T1000 (cell line): ENCODE results near the gene SMIM11.
"Not testable (repeated sequence)": the region's sequence is repeated elsewhere in the genome, so short reads cannot be mapped to it uniquely, and the experiment has no call there.

Source experiments
- DNase-seq: peaks from one replicate; lab custom pipeline; 2025; ENCODE audit warnings: mixed read lengths; lab: John Stamatoyannopoulos, UW

The SMIM11 gene

GRCh38 chr21:34355570-34355969 is 19.7 kb upstream of the SMIM11 start:
- no peak for DNase-seq

DNA sequence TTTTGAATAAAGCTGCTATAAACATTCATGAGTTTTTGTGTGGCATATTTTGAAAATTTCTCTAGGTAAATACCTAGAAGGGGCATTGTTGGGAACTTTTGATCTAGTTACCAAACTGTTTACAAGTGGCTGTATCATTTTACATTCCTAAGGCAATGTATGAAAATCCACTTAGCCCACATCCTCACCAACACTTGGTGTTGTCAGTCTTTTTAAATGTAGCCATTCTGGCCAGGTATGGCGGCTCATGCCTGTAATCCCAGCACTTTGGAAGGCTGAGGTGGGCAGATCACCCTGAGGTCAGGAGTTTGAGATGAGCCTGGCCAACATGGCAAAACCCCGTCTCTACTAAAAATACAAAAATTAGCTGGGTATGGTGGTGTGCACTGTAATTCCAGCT is 17.4 kb upstream of the SMIM11 start:
- DNase-seq: no peak

DNA sequence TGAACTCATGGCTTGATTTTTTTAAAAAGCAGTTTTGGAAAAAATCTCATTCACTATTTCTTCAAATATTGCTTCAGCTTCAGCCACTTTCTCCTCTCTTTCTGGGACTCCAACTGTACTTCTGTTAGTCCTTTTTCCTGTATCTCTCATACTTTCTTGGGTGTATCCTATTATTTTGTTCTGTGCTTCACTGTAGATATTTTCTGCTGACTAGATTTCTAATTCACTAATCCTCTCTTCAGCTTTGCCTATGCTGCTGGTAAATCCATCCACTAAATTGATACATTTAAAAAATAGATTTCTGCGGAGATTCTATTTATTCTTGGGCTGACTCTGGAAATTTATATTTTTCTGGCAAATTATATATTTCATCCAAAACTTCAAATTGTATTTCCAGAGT is 16.4 kb upstream of the SMIM11 start:
- DNase-seq: no peak

GRCh38 chr21:34360488-34361241 is 14.6 kb upstream of the SMIM11 start:
- no peak for DNase-seq

DNA sequence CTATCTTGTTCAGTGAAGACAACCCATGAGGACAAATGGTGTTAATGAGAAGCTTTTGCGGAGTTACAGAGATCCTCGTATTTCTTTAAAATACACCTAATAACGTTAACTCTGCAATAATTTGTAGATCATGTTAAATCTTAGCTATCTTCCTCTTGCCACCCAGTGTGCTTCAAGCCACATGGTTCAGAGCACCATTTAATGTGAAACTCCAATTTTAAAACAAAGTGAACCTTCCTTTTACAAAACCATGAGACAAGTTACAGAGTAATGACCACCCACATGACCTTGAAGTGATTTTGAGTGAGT is 13.2 kb upstream of the SMIM11 start:
- no peak for DNase-seq

DNA sequence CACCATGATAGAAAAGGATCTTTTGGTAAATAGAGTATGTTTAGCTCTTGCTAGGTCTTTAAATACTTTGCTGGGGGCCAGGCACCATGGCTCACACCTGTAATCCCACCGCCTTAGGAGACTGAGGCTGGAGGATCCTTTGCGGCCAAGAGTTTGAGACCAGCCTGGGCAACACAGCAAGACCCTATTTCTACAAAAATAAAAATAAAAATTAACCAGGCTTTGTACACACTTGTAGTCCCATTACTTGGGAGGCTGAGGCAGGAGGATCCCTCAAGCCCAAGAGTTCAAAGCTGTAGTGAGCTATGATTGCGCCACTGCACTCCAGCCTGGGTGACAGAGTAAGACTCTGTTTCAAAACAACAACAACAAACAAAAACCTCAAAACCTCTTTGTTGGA is 12.6 kb upstream of the SMIM11 start:
- no peak for DNase-seq

- no peak for DNase-seq
These were observed 11.6 kb upstream of the SMIM11 start, which contains the start of gene KCNE2 for GRCh38 chr21:34363733-34364132. Gene KCNE2 (plus strand): TSS chr21:34364006. CDS start chr21:34370479, 6,473 bp downstream.

GRCh38 chr21:34364921-34365320 is 10.4 kb upstream of the SMIM11 start:
- DNase-seq: no peak

DNA sequence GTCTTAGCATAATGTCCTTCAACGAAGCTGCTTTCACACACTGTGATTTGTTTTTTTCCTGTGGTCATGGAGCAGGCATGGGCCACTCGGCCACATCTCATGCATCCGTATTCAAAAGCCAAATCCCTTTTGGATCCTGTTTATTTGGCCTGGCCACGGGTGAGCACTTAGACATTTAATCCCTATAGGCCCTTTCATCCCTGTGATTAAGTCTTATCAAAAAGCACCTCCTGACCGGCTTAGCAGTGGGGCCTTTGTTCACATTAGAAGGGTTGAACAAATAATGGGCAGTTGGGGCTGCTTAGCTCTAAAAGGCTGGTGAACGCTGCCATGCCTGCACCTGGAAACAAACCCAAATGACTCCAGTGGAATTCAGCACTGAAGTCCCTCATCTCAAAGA is 9.5 kb upstream of the SMIM11 start:
- no peak for DNase-seq

DNA sequence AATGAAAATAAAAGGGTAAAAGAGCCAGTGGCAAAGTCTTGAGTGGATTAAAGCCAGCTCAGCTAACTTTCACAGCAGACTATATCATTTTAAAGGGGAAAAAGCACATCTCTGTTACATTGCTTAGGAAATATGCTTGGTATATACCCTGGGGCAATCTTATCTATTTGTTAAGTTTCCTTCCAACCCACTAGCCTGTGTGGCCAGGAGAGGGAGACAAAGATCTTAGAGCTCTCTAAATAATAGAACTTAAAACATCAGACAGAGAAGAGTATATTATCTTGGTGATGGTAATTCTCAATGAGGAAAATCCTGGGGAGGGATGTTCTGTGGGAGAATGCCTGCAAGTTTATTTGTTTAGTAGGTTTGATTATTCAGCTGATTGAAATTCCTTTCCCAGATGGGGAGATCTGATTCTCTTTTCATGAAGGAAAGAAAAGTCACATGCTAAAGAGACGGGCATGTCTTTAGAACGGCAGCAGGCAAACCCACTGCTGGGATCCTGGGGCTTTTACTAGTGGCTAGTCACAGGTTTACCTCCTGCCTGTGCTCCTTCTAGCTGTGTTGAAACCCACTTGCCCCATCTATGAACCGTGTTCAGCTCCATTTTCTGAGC is 7.9 kb upstream of the SMIM11 start:
- DNase-seq: peak; percentile 47

DNA sequence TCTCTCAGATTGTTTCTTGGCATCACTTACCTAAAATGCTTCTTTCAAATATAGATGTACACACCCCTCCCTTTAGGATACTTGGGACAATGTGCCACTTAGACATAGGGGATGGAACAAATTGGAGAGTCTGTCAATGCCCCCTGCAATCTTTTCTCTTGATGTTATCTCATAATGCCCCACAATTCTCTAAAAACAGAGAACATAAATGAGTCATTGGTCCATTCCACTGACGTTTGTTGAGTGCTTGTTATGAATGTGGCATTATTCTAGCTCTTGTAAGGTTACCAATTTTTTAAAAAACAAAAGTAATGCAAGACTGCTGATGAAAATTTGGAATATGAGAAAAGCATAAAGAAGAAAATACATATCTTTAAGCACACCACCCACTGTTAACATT is 5.6 kb upstream of the SMIM11 start:
- no peak for DNase-seq

GRCh38 chr21:34372321-34372720 is 3.0 kb upstream of the SMIM11 start:
- DNase-seq: no peak

GRCh38 chr21:34374462-34374861 is 845 bp upstream of the SMIM11 start:
- not testable (repeated sequence) for DNase-seq

- DNase-seq: not testable (repeated sequence)
These were observed 289 bp downstream of the SMIM11 start for GRCh38 chr21:34375619-34375972.

DNA sequence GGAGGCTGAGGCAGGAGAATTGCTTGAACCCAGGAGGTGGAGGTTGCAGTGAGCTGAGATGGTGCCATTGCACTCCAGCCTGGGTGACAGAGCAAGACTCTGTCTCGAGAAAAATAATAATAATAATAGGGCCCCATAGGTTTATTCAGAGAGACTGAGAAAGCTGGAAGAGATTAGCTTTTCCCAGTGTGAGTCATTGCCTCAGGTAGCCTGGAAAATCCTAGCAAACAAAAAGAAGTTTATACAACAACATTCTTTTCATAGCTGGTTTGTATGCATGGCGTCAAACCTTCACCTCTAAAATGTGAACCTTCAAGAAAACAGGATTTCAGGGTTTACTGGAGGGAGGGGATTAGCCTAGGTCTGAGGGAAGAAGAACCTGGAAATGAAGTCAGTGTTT is 7.8 kb downstream of the SMIM11 start:
- not testable (repeated sequence) for DNase-seq

DNA sequence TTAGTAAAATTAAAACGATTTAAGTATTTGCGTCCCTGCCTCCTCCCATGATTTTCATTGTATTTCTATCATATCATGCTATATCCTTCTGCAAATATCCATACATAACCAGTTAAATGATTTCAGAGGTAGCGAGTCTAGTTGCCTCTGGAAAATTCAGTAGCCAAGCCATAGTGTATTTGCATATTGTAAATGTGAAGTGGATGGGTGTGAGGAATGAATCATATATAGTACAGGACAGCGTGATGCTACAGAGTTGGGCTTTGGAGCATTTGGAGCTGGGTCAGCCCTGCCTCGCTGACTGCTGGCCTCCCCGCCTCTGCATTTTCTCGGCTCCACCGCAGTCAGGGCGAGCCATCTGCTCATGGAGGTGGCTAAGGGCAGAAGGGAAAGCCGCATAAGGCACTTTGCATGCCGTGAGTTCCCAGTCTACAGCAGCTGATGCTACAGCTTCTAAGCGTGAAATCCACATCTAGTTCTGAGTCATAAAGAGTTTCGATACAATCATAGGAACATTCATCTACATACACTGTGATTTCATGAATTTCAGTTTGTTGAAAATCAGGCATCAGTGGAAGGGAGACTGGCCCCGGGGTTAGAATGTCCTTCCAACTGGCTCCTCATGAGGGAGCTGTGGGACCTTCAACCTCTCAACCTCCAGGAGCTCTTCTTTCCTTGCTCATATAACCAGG is 8.6 kb downstream of the SMIM11 start:
- DNase-seq: not testable (repeated sequence)

GRCh38 chr21:34400522-34400921 is 25.2 kb downstream of the SMIM11 start:
- DNase-seq: not testable (repeated sequence)

- not testable (repeated sequence) for DNase-seq
These were observed 29.4 kb downstream of the SMIM11 start for GRCh38 chr21:34404742-34405141.

- DNase-seq: not testable (repeated sequence)
These were observed 30.4 kb downstream of the SMIM11 start for GRCh38 chr21:34405686-34406085.

- DNase-seq: not testable (repeated sequence)
These were observed 30.8 kb downstream of the SMIM11 start for GRCh38 chr21:34406102-34406501.

DNA sequence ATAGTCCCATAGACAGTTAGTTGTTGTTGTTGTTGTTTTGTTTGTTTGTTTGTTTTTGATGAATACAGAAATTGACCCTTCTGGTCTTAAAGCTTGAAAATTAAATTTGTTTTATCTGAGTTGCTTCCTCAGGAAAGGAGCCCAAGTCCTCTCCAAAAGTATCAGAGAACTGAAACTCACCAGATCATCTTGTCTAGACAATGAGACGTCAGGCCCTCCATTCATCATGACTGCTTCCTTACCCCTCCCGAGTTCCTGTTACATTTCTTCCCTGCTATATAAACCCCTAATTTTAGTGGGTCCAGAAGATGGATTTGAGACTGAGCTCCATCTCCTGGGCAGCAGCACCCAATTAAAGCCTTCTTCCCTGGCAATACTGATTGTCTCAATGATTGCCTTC is 31.4 kb downstream of the SMIM11 start:
- DNase-seq: not testable (repeated sequence)

DNA sequence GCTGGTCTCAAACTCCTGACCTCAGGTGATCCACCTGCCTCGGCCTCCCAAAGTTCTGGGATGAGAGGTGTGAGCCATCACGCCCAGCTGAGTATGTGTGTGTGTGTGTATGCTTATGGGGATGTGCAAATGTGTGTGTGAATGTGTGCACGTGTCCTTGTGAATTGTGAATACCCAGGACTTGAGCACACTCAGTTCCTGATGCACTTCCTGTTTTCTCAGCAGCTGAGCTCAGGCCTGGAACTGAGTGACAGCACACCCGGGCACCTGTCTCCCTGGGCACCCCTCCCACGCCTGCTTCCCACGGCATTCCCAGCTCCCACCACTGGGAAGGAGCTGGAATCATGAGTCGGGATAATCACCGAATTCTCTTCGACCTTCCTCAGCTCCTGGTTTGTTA is 32.0 kb downstream of the SMIM11 start:
- not testable (repeated sequence) for DNase-seq

- DNase-seq: not testable (repeated sequence)
These were observed 42.3 kb downstream of the SMIM11 start for GRCh38 chr21:34417448-34418077.
